GM10248 (cell line): ENCODE results near the gene B3GLCT.
"Not testable (repeated sequence)": the region's sequence is repeated elsewhere in the genome, so short reads cannot be mapped to it uniquely, and the experiment has no call there.

Source experiments
- CTCF ChIA-PET: fragments of 300-600 bp; sonication (Branson Sonifier 250); formaldehyde crosslinking; extraction: SDS; loops from one replicate; lab custom pipeline; 2021; ENCODE audit warnings: antibody characterized with exemption; lab: Yijun Ruan, JAX
- POLR2A ChIA-PET: fragments of 350-650 bp; sonication (Branson Sonifier 250); formaldehyde crosslinking; extraction: SDS; loops from one replicate; lab custom pipeline; 2020; ENCODE audit warnings: antibody characterized with exemption; lab: Yijun Ruan, JAX
- DNase-seq: peaks from one replicate; pipeline ENCODE4 v3.0.0; 2012; ENCODE audit errors: extremely low spot score
- CTCF ChIP-seq: IDR thresholded peaks from 2 replicates; pipeline ENCODE4 v1.5.1; 2012; ENCODE audit warnings: mild to moderate bottlenecking, low read depth; ENCODE audit errors: extremely low read depth, missing control alignments, control extremely low read depth

Gene B3GLCT

DNA sequence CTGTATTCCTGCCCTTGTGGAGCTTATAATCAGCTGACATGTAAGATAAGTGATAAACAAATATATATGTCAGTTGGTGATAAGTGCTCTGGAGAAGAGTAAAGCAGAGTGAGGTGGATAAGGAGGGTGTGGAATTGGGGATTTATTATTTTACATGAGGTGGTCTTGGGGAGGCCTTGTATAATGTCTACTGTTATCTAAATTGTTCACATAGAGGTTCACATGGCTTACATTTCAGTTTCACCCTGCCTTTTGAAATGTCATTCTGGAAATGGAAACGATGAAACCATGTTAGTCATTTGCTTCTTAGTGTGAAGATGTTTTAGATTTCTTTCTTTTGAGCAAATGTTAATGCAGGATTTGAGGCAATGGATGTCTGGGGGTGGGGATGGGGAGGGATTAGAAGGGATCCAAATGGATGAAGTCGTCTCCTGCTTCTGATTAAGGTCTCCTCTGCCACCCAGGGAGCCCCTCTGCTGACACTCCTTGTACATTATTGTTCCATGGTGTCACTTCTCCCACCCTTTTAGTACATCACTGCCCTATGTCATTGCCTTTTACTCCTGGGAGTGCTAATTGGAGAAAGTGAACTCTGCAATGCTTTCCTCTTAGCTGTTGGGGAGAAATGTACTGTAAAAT, 14.0 kb downstream of the B3GLCT start:
- TF ChIP-seq CTCF, result no peak
- POLR2A ChIA-PET, result no interaction called here
- DNase-seq, result no peak
- CTCF ChIA-PET, result no interaction called here

GRCh38 chr13:31214435-31214834, 14.7 kb downstream of the B3GLCT start:
- ChIA-PET POLR2A (no interaction called here), CTCF (no interaction called here)
- no peak for TF ChIP-seq CTCF
- DNase-seq, result no peak

DNA sequence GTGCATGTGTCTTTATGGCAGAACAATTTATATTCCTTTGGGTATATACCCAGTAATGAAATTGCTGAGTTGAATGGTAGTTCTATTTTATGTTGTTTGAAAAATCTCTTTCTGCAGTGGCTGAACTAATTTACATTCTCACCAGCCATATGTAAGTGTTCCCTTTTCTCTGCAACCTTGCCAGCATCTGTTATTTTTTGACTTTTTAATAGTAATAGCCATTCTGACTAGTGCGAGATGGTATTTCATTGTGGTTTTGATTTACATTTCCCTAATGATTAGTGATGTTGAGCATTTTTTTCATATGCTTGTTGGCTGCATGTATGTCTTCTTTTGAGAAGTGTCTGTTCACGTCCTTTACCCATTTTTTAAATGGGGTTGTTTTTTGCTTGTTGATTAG, 17.1 kb downstream of the B3GLCT start:
- POLR2A ChIA-PET, DNase-seq: not testable (repeated sequence)
- CTCF ChIA-PET, result interaction anchor here (1.2 kb wide), 1 partner anchor 31 kb away, joined by 3 read pairs; no protein-coding TSS in a partner anchor

DNA sequence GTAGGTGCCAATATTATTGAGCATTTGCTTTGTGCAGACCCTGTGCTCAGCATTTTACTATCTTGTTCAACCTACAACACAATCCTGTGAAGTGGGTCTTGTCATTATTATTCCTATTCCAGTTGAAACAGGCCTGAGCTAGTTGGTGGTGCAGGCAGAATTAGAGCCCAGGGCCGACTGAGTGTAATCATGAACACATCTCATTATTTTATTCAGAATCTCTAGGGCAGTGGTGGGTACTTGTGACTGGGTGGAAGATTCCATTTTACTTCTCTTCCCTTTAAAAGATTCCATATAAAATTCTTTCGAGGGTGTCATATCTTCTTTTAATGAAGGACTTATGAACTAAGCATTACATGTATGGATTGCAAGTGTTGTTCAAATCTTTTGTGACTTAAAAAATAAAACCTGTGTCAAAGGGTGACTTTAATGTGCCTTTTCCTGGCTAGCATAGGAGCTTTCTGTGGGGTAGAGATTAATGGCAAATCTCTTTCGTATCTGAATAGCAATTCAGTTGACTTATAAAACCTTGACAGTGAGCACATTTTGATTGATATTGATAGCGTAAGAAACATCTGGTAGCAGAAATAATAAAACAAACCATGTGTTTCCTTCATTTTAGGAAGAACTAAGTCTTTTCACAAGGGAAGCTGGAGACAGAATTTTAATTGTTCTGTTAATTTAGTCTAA, 20.3 kb downstream of the B3GLCT start:
- CTCF ChIA-PET, result no interaction called here
- no peak for DNase-seq
- no peak for TF ChIP-seq CTCF
- POLR2A ChIA-PET, result no interaction called here

DNA sequence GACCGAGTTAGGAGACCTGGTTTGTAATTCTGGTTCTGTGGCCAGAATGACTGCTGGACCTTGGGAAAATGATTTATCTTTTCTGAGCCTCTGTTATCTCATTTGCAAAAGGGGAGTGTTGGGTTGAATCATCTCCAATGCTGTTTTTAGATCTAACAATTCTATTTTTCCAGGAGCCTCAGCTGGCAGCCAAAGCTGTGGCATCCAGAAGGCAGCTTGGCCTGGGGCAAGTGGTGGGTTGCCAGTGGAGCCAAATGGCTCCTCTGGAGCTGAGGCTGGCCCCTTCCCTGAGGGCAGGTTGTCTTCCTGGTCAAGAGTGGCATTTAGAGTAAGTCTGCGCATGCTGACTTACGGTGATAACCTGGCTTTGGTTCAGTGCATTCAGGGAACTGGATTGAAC, 21.3 kb downstream of the B3GLCT start:
- no peak for DNase-seq
- POLR2A ChIA-PET, result no interaction called here

DNA sequence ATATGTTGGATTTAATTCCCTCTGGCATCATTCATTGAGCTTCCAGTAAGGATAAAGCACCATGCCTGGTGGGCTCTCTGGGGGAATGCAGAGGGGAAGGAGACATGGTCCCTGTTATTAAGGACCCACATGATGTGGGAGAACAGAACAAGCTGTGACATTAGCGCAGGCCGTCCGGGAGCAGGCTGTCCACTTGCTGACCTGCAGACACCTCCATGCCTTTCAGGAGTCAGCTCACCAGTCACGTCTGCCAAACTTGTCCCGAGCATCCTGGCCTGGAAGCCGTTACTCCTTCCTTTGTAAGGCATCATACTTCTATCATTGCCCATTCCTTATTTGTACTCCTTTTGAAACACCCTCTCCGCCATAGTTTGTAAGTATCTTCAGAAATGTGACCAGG, 23.4 kb downstream of the B3GLCT start:
- DNase-seq, result no peak
- ChIA-PET POLR2A (no interaction called here), CTCF (interaction anchor here (1.1 to 1.8 kb wide), 3 partner anchors 9 to 24 kb away, joined by 4 to 5 read pairs (median 4); partner anchors contain the start of gene B3GLCT)
- TF ChIP-seq CTCF, result no peak

More for the DNA sequence above, 21.3 kb downstream of the B3GLCT start:
- CTCF ChIA-PET, result interaction anchor here (1.7 kb wide), 1 partner anchor 19 kb away, joined by 5 read pairs; no protein-coding TSS in a partner anchor
- TF ChIP-seq CTCF, result no peak

DNA sequence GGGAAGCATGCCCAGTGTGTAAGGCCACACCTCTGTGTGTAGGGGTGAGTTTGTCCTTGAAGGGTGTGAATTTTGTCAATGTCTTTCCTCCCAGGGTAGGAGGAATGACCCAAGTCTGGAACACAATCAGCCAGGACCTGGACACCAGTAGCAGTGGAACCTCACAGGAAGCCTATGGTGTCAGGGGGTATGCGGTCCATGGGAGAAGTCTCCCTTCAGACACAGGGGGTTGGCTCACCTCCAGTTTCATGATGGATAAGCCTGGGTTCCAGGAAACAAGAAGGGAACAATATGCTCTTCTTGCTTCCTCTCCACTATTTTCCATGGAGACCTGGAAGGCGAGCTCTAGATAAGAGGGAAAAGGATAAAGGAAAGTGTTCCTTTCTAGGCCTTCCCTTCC, 23.9 kb downstream of the B3GLCT start:
- DNase-seq, result no peak
- TF ChIP-seq CTCF, result no peak
- ChIA-PET CTCF (interaction anchor here (1.3 to 2.4 kb wide), 2 partner anchors 21 to 24 kb away, joined by 4 to 5 read pairs; partner anchors contain the start of gene B3GLCT), POLR2A (no interaction called here)
